Neuron (in vitro differentiated cells): Measurements from ENCODE around the gene HLA-DQB2.
"Not testable (repeated sequence)": the region's sequence is repeated elsewhere in the genome, so short reads cannot be mapped to it uniquely, and the experiment has no call there.

Source experiments
- H2AFZ ChIP-seq: one replicate; pipeline ENCODE4 v1.6.1; 2013; ENCODE audit warnings: low read depth, mild to moderate bottlenecking, inconsistent platforms, low read length, moderate library complexity
- H3K27me3 ChIP-seq: one replicate; pipeline ENCODE4 v1.6.1; 2013; ENCODE audit warnings: low read length; ENCODE audit not compliant: insufficient read depth
- H3K36me3 ChIP-seq: one replicate; pipeline ENCODE4 v1.6.1; 2013; ENCODE audit warnings: low read length; ENCODE audit not compliant: insufficient read depth
- H3K4me1 ChIP-seq: one replicate; pipeline ENCODE4 v1.6.1; 2013; ENCODE audit warnings: low read length; ENCODE audit not compliant: insufficient read depth
- H3K4me3 ChIP-seq: 2 replicates; pipeline ENCODE4 v1.5.1; 2013; ENCODE audit warnings: mild to moderate bottlenecking, low read length, moderate library complexity
- H3K9me3 ChIP-seq: one replicate; pipeline ENCODE4 v1.6.1; 2013; ENCODE audit warnings: low read length

The HLA-DQB2 gene

GRCh38 chr6:32779036-32779435 is 15.7 kb upstream of the HLA-DQB2 start:
- H3K9me3 ChIP-seq: no peaks in the 10 kb centered on the region
- no peaks in the 10 kb centered on the region for H3K27me3 ChIP-seq
- H2AFZ ChIP-seq: no peak overlapping the region
- H3K4me3 ChIP-seq: no peak overlapping the region
- no peaks in the 10 kb centered on the region for H3K4me1 ChIP-seq
- no peaks in the 10 kb centered on the region for H3K36me3 ChIP-seq

GRCh38 chr6:32775071-32775470 is 11.7 kb upstream of the HLA-DQB2 start:
- Histone ChIP-seq H2AFZ (no peak overlapping the region), H3K36me3 (no peaks in the 10 kb centered on the region), H3K27me3 (peaks cover 4% of the 10 kb centered on the region), H3K4me1 (no peaks in the 10 kb centered on the region), H3K9me3 (no peaks in the 10 kb centered on the region), H3K4me3 (no peak overlapping the region)

GRCh38 chr6:32774426-32774825 is 11.1 kb upstream of the HLA-DQB2 start:
- no peaks in the 10 kb centered on the region for H3K36me3 ChIP-seq
- H3K4me1 ChIP-seq: no peaks in the 10 kb centered on the region
- no peak overlapping the region for H2AFZ ChIP-seq
- no peak overlapping the region for H3K4me3 ChIP-seq
- H3K27me3 ChIP-seq: peaks cover 6% of the 10 kb centered on the region
- no peaks in the 10 kb centered on the region for H3K9me3 ChIP-seq

- H3K36me3 ChIP-seq: no peaks in the 10 kb centered on the region
- peaks cover 8% of the 10 kb centered on the region for H3K27me3 ChIP-seq
- H3K9me3 ChIP-seq: no peaks in the 10 kb centered on the region
- H2AFZ ChIP-seq: no peak overlapping the region
- H3K4me3 ChIP-seq: no peak overlapping the region
- no peaks in the 10 kb centered on the region for H3K4me1 ChIP-seq
Observed at GRCh38 chr6:32772656-32773055, 9.3 kb upstream of the HLA-DQB2 start.

- Histone ChIP-seq H3K36me3 (no peaks in the 10 kb centered on the region), H3K4me3 (no peak overlapping the region), H3K4me1 (no peaks in the 10 kb centered on the region), H3K27me3 (peaks cover 4% of the 10 kb centered on the region), H2AFZ (no peak overlapping the region), H3K9me3 (no peaks in the 10 kb centered on the region)
Observed at GRCh38 chr6:32764048-32764447, 716 bp upstream of the HLA-DQB2 start.

- no peaks in the 10 kb centered on the region for H3K36me3 ChIP-seq
- H3K4me3 ChIP-seq: no peak overlapping the region
- H2AFZ ChIP-seq: no peak overlapping the region
- no peaks in the 10 kb centered on the region for H3K27me3 ChIP-seq
- H3K9me3 ChIP-seq: no peaks in the 10 kb centered on the region
- H3K4me1 ChIP-seq: no peaks in the 10 kb centered on the region
Observed at GRCh38 chr6:32761548-32761947, 1.8 kb downstream of the HLA-DQB2 start.

- Histone ChIP-seq H3K36me3 (no peaks in the 10 kb centered on the region), H3K27me3 (no peaks in the 10 kb centered on the region), H3K9me3 (no peaks in the 10 kb centered on the region), H3K4me1 (no peaks in the 10 kb centered on the region), H3K4me3 (no peak overlapping the region), H2AFZ (no peak overlapping the region)
Observed at GRCh38 chr6:32761072-32761471, 2.3 kb downstream of the HLA-DQB2 start.

- H3K27me3 ChIP-seq: peaks cover 2% of the 10 kb centered on the region
- H2AFZ ChIP-seq: no peak overlapping the region
- no peaks in the 10 kb centered on the region for H3K36me3 ChIP-seq
- no peaks in the 10 kb centered on the region for H3K4me1 ChIP-seq
- no peak overlapping the region for H3K4me3 ChIP-seq
- H3K9me3 ChIP-seq: no peaks in the 10 kb centered on the region
Observed at GRCh38 chr6:32759669-32760068, 3.7 kb downstream of the HLA-DQB2 start.

- no peak overlapping the region for H3K4me3 ChIP-seq
- H3K27me3 ChIP-seq: peaks cover 6% of the 10 kb centered on the region
- no peak overlapping the region for H2AFZ ChIP-seq
- no peaks in the 10 kb centered on the region for H3K4me1 ChIP-seq
- H3K9me3 ChIP-seq: no peaks in the 10 kb centered on the region
- no peaks in the 10 kb centered on the region for H3K36me3 ChIP-seq
Observed at GRCh38 chr6:32752580-32752979, 10.8 kb downstream of the HLA-DQB2 start.

GRCh38 chr6:32745649-32746048 is 17.7 kb downstream of the HLA-DQB2 start:
- not testable (repeated sequence) for H3K27me3 ChIP-seq, H3K4me3 ChIP-seq, H3K36me3 ChIP-seq, H3K4me1 ChIP-seq, H2AFZ ChIP-seq, H3K9me3 ChIP-seq

- Histone ChIP-seq H2AFZ (no peak overlapping the region), H3K27me3 (no peaks in the 10 kb centered on the region), H3K4me1 (no peaks in the 10 kb centered on the region), H3K36me3 (no peaks in the 10 kb centered on the region), H3K9me3 (no peaks in the 10 kb centered on the region), H3K4me3 (no peak overlapping the region)
Observed at GRCh38 chr6:32744776-32745175, 18.6 kb downstream of the HLA-DQB2 start.

- Histone ChIP-seq H3K27me3 (peaks cover 3% of the 10 kb centered on the region), H3K4me1 (no peaks in the 10 kb centered on the region), H3K4me3 (no peak overlapping the region), H3K36me3 (no peaks in the 10 kb centered on the region), H3K9me3 (no peaks in the 10 kb centered on the region), H2AFZ (no peak overlapping the region)
Observed at GRCh38 chr6:32742374-32742773, 21.0 kb downstream of the HLA-DQB2 start.

GRCh38 chr6:32741031-32741960 is 22.0 kb downstream of the HLA-DQB2 start, which contains the start of gene HLA-DQA2:
Gene HLA-DQA2 (plus strand): TSS chr6:32741391. CDS start chr6:32741444, 53 bp downstream.
- H3K4me3 ChIP-seq: no peak within 1 kb of the TSS
- H3K27me3 ChIP-seq: peaks cover 3% of the 10 kb centered on the region
- no peaks in the 10 kb centered on the region for H3K36me3 ChIP-seq
- H2AFZ ChIP-seq: no peak within 1 kb of the TSS
- no peaks in the 10 kb centered on the region for H3K4me1 ChIP-seq
- H3K9me3 ChIP-seq: no peaks in the 10 kb centered on the region

GRCh38 chr6:32738126-32738525 is 25.2 kb downstream of the HLA-DQB2 start:
- H3K36me3 ChIP-seq: no peaks in the 10 kb centered on the region
- no peak overlapping the region for H3K4me3 ChIP-seq
- no peaks in the 10 kb centered on the region for H3K4me1 ChIP-seq
- no peaks in the 10 kb centered on the region for H3K9me3 ChIP-seq
- H2AFZ ChIP-seq: no peak overlapping the region
- peaks cover 3% of the 10 kb centered on the region for H3K27me3 ChIP-seq
